Activated CD8-positive, alpha-beta memory T cell treated with anti-CD3 and anti-CD28 coated beads for 36 hours (primary cell): Measurements from ENCODE around the gene RAB6B. TPM values are rescaled to one million over a fixed set of nuclear protein-coding genes. Genes with fewer than 3 reads are reported as not detected.
"Not testable (repeated sequence)": the region's sequence is repeated elsewhere in the genome, so short reads cannot be mapped to it uniquely, and the experiment has no call there.

Experiments
- CTCF ChIA-PET: fragments of 350-600 bp; sonication (Branson Sonifier 250); formaldehyde crosslinking; loops from one replicate; lab custom pipeline; 2021; ENCODE audit warnings: antibody characterized with exemption; lab: Charles Lee
- POLR2A ChIA-PET: fragments of 350-600 bp; sonication (Branson Sonifier 250); formaldehyde crosslinking; loops from one replicate; lab custom pipeline; 2021; ENCODE audit warnings: antibody characterized with exemption; lab: Charles Lee
- total RNA-seq, 2 experiments: library from RNA; stranded (reverse); gene quantifications; one replicate each; pipeline ENCODE4 v1.2.3, GENCODE V29; 2021

Gene RAB6B
- total RNA-seq, 2 experiments from 2014 or later = 0.42 to 0.57 TPM

GRCh38 chr3:133792171-133792763 is 103.4 kb downstream of the RAB6B start:
- ChIA-PET CTCF (no interaction called here), POLR2A (no interaction called here)

DNA sequence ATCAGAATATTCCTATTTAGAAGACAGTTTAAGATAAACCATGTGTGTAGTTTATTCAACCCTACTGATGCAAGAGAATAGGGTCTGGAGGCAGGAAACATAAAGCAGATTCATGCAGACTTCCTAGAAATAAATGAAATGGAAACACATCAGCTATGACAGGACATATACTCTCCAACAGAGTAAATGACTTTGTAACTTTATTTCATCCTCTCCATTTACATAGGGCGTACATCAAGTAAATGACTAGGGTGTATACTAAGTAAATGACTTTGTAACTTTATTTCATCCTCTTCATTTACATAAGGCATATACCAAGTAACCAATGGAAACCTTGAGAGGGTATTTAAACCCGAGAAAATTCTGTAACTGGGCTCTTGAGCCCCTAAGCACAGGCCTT is 107.7 kb downstream of the RAB6B start:
- CTCF ChIA-PET = interaction anchor here (0.6 kb wide), 1 partner anchor 47 kb away, joined by 4 read pairs; no protein-coding TSS in a partner anchor
- POLR2A ChIA-PET = no interaction called here

GRCh38 chr3:133783762-133784161 is 111.9 kb downstream of the RAB6B start:
- ChIA-PET POLR2A (no interaction called here), CTCF (no interaction called here)

- CTCF ChIA-PET = no interaction called here
- POLR2A ChIA-PET = no interaction called here
Observed at GRCh38 chr3:133782454-133782853, 113.2 kb downstream of the RAB6B start.

DNA sequence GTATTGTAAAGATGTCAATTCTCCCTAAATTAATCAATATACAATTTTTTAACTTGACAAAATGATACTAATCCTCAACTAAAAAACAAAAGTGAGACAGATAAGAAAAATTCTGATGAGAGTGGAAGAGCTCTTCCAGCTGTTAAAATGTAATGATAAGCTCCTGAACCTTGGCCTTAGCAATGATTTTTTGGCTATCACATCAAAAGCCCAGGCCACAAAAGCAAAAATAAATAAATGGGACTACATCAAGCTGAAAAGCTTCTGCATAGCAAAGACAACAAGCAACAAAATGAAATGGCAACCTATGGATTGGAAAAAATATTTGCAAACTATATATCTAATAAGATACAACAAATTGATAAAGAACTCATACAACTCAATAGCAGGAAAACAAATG is 114.1 kb downstream of the RAB6B start:
- POLR2A ChIA-PET = interaction anchor here (0.6 kb wide), 1 partner anchor 308 kb away, joined by 3 read pairs; no protein-coding TSS in a partner anchor
- CTCF ChIA-PET = no interaction called here

DNA sequence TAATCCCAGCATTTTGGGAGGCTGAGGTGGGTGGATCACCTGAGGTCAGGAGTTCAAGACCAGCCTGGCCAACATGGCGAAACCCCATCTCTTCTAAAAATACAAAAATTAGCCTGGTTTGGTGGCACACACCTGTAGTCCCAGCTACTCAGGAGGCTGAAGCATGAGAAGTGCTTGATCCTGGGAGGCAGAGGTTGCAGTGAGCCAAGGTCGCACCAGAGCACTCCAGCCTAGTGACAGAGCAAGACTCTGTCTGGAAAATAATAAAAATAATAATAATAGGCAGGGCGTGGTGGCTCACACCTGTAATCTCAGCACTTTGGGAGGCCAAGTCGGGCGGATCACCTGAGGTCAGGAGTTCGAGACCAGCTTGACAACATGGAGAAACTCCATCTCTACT is 114.9 kb downstream of the RAB6B start:
- POLR2A ChIA-PET, CTCF ChIA-PET: not testable (repeated sequence)

GRCh38 chr3:133779626-133780203 is 116.0 kb downstream of the RAB6B start:
- CTCF ChIA-PET = no interaction called here
- POLR2A ChIA-PET = no interaction called here

DNA sequence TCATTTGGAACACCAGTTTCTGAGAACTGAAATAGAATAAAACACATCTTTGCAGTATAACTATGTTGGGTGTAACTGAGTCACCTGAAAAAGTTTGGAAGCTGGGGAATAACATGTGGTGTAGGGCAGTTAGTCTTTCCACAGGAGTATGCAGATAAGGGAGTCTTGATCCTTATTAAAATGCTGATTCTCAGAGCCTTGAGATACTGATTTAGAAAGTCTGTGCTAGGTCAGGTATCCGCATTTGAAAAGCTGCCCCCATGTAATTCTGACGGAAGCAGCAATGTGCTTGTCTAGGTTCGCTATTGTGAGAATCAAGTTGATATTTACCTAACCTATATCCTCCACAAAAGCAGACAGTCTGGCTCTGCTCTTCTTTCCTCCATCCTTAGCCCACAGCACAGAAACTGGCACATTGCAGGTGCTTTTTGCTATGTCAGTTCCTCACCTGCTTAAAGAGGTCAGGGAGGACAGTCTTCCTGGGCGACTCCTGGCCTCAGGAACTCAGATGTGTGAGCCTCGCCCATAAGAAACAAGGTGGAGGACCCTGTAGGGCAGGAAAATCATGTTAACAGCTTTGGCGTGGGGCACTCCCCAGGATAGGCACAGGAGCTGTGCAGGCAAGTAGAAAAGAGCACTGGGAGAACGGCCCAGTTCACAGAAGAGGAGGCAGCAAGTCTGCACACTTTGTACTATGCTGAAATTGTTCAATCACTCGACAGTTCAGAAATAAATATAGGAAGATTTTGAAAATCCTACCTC is 117.7 kb downstream of the RAB6B start:
- ChIA-PET CTCF (no interaction called here), POLR2A (no interaction called here)

DNA sequence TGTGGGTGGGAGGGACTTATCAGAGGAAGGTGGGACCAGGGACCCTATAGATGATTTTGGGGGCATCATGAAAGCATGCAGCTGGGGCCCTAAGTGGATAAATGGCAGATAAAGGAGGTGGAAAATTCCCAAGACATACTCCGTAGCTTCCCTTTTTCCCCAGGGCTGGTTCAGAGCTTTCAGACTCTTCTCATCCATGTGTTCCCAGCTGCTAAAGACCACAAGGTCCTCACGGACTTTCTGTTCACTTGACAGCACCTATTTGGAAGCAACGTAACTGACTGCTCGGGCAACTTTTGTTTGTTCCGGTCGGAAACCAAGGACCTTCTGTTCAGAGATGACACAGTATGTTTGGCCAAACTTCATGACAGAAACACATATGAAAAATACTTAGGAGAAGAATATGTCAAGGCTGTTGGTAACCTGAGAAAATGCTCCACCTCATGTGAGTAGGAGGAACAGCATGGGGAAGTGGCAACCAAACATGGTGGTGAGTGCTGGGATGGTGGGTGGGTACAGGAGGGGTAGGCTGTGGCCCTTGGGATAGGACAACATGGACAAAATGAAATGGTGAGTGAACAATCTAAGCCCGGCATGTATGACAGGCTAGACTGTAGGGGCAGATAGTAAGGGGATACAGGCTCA is 118.8 kb downstream of the RAB6B start:
- ChIA-PET POLR2A (no interaction called here), CTCF (no interaction called here)

DNA sequence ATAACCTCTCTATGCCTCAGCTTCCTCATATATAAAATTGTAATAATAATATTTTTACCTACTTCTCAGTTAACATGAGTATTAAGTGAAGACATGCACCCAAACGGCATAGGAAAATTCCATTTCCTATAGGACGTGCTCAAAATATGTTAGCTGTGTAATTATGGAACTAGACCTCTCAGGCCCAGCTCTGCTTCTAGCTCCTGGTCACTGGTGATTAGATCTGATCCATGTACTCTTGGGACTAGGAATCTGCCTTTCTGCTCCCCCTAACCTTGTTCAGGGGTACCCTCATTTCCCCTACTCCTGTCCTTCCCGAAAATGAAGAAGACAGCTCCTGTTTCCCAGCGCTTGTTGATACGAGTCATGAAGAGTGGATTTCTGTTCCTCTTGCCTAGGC is 119.8 kb downstream of the RAB6B start:
- ChIA-PET POLR2A (no interaction called here), CTCF (no interaction called here)

- ChIA-PET CTCF (no interaction called here), POLR2A (no interaction called here)
Observed at GRCh38 chr3:133775309-133775708, 120.4 kb downstream of the RAB6B start.

Other genes starting within 250 kb of the RAB6B start
- 10 to 100 TPM; 83.2 to 86.3 TPM for gene TOPBP1, start 233.9 kb downstream of the RAB6B start, total RNA-seq
- under 1 TPM; 0.02 to 0.17 TPM for gene TF, start 149.5 kb downstream of the RAB6B start, total RNA-seq
- gene SRPRB, start 90.1 kb downstream of the RAB6B start, total RNA-seq = 100 to 1,000 TPM; 128 to 131 TPM
- not detected for gene SLCO2A1, start 134.0 kb upstream of the RAB6B start, total RNA-seq